Measurements from ENCODE around the gene BBC3. TPM values are rescaled to one million over a fixed set of nuclear protein-coding genes. Genes with fewer than 3 reads are reported as not detected.
A peak's percentile ranks its signal among the peaks of the same experiment; 100 is the strongest.
"Not testable (repeated sequence)": the region's sequence is repeated elsewhere in the genome, so short reads cannot be mapped to it uniquely, and the experiment has no call there.

Gene BBC3
- total RNA-seq, 2 donors from 2014 or later: 18.9 to 32.9 TPM

- no peak for DNase-seq
- ATAC-seq: no peak
- intact Hi-C loops (cut with DNase I, micrococcal nuclease): no loop called here
These were observed 29.5 kb upstream of the BBC3 start for GRCh38 chr19:47260476-47260875.

DNA sequence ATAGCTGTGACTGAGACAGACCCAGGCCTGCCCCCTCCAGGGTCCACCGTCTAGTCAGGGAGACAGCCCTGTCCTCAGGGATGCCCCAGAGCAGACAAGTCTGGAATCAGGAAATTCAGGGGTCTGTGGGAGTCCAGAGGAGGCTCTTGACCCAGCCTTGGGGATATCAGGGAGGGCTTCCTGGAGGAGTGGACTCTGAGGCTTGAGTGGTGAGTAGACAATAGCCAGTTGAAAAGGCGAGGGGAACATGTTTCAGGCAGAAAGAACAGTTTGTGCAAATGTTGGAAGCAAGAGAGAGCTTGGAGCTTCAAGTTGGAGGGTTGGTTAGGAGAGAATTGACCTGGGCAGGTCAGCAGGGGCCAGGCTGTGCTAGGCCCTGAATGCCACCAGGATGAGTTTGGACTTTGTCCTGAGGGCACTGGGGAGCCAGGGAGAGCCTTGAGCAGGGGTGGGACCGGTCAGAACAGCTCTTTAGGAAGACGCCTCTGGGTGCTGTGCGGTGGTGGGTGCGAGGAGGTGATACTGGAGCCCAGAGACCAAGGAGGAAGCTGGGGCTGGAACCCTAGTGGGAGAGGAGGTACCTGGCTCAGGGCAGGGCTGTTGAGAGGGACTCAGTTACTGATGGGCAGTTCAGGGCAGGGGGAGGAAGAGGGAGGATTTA, 28.0 kb upstream of the BBC3 start:
- DNase-seq (no peak), ATAC-seq (no peak)

GRCh38 chr19:47258434-47258833, 27.4 kb upstream of the BBC3 start:
- intact Hi-C loops (cut with DNase I, micrococcal nuclease): no loop called here
- ATAC-seq: no peak
- no peak for DNase-seq

More for the DNA sequence above, 28.0 kb upstream of the BBC3 start:
- intact Hi-C loops (cut with DNase I, micrococcal nuclease): no loop called here

GRCh38 chr19:47257411-47258169, 26.6 kb upstream of the BBC3 start:
- intact Hi-C loops (cut with DNase I, micrococcal nuclease): no loop called here
- DNase-seq: peak in 1 of 2 donors; percentile 49
- peak; percentile 26 for ATAC-seq

DNA sequence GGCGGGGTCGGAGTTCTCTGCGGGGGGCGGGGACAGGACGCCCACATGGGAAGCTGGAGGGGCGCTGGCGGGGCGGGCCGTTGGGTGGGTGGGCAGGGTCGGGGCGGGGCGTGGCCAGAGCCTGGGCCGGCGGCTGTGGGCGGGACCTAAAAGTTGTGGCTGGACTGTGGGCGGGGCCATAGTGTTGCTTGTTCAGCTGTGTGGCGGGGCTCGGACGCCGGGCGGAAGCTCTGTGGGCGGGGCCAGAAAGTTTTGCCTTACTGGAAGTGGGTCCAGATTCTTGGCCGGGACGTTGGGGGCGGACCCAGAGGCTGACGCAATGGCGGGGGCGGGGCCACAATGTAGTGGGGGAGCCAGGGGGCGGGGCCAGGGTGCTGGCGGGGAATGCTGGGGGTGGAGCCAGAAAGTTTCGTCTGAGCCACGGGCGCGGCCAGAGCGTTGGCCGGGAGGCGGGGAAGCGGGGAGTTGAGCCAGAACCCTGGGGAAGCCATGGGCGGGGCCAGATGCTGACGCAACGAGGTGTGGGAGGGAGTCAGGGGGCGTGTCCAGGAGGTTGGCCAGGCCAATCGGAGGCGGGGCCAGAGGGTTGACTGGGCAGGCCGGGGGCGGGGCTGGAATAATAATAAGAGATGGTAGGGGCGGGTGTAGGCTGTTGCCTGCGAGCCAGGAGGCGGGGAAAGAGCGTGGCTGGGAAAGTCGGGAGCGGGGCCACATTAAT, 25.9 kb upstream of the BBC3 start:
- peak; percentile 100 for DNase-seq
- ATAC-seq: peak; percentile 74
- intact Hi-C loops (cut with DNase I, micrococcal nuclease): no loop called here

GRCh38 chr19:47255879-47256692, 25.1 kb upstream of the BBC3 start, which contains the start of gene CCDC9:
Gene CCDC9 (plus strand): TSS chr19:47256525. CDS start chr19:47258401, 1,876 bp downstream.
- peak; percentile 54 for ATAC-seq
- intact Hi-C loops (cut with DNase I, micrococcal nuclease): no loop called here
- peak; percentile 96 to 97 for DNase-seq

- intact Hi-C loops (cut with DNase I, micrococcal nuclease): no loop called here
- DNase-seq: no peak
- no peak for ATAC-seq
These were observed 23.0 kb upstream of the BBC3 start for GRCh38 chr19:47253970-47254369.

DNA sequence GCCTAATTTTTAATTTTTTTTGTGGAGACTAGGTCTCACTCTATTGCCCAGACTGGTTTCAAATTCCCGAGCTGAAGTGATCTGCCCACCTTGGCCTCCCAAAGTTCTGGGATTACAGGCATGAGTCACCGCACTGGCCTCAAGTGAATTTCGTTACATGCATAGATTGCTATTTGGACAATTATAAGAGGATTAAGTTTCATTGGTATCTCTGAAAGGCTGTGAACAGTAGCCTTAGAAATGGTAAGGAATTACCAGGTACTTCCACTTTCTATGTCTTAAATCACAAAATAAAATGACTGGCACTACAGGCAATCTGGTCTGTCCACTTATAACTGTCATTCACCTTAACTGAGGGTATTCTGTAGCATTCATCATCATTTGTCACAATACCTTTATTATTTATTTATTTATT, 22.5 kb upstream of the BBC3 start:
- no peak for ATAC-seq
- no peak for DNase-seq
- intact Hi-C loops (cut with DNase I, micrococcal nuclease): no loop called here

- ATAC-seq; DNase-seq; intact Hi-C loops (cut with DNase I, micrococcal nuclease): not testable (repeated sequence)
These were observed 22.0 kb upstream of the BBC3 start for GRCh38 chr19:47253016-47253415.

GRCh38 chr19:47247308-47247990, 16.4 kb upstream of the BBC3 start:
- ATAC-seq: no peak
- intact Hi-C loops (cut with DNase I, micrococcal nuclease): loop anchor here (5.0 to 10.0 kb wide), 3 partner anchors 40 to 103 kb away; no protein-coding TSS in a partner anchor
- peak in 1 of 2 donors; percentile 83 for DNase-seq

DNA sequence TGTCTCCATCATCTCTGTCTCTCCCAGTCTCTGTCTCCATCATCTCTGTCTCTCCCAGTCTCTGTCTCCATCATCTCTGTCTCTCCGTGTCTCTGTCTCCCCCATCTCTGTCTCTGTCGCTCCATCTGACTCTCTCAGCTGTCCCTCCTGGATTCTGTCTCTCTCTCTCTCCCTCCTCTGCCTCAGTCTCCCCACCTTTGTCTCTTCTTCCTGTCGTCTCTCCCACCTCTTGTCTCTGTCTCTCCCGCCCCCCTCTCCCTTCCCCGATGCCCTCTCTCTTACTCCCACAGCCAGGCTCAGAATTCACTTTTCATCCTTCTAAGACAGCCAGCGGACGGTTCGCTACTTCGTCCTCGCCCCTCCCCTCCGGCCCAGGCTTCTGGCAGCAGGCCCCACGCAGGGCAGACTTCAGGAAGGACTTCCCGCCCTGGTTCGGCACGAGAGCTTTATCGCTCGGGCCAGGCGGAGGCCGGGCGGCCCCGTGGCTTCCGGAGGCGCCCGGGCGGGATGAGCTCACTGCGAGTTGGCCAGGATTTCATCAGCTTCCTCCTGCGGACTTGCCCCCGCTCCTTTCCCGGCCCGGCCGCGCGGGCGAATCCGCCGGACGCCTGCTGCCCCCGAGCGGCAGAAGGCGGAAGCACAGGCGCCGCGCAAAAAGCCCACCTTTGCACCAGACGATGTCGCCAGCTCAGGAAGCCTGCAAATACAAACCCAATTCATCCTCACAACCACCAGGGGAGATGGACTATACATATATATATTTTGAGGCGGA, 13.0 kb upstream of the BBC3 start:
- intact Hi-C loops (cut with DNase I, micrococcal nuclease): loop anchor here in 1 of 2 donors (10.0 kb wide), 1 partner anchor 99 kb away; no protein-coding TSS in a partner anchor
- DNase-seq (peak; percentile 89 to 93), ATAC-seq (peak; percentile 88)

GRCh38 chr19:47243364-47243775, 12.4 kb upstream of the BBC3 start:
- intact Hi-C loops (cut with DNase I, micrococcal nuclease): loop anchor here in 1 of 2 donors (10.0 kb wide), 1 partner anchor 99 kb away; no protein-coding TSS in a partner anchor
- DNase-seq: no peak

DNA sequence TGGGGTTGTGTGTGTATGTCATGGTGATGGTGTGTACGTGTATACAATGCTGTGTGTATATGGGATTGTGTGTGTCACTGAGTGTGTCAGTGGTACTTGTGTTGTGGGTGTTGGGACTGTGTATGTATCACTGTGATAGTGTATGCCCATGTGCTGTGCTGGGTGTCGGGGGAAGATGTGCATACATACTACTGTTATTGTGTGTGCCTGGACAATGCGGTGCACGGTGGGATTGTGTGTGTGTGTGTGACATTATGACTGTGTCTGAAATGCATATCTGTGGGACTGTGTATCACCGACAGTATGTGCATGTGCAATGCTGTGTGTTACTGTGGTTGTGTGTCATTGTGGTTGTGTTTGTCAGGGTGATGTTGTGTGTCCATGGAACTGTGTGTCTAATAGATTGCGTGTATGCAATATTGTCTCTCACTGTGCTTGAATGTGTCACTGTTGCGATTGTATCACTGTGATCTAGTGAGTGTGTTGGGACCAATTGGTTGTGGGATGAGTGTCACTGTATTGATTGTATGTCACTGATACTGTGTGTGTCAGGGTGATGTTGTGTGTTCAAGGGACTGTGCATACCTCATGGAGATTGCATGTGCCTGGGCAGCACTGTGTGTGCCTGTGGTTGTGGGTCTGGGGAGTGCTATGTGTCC, 11.0 kb upstream of the BBC3 start:
- no peak for ATAC-seq
- DNase-seq: no peak
- intact Hi-C loops (cut with DNase I, micrococcal nuclease): loop anchor here in 1 of 2 donors (10.0 kb wide), 1 partner anchor 97 kb away; no protein-coding TSS in a partner anchor

More at GRCh38 chr19:47243364-47243775, 12.4 kb upstream of the BBC3 start:
- no peak for ATAC-seq

DNA sequence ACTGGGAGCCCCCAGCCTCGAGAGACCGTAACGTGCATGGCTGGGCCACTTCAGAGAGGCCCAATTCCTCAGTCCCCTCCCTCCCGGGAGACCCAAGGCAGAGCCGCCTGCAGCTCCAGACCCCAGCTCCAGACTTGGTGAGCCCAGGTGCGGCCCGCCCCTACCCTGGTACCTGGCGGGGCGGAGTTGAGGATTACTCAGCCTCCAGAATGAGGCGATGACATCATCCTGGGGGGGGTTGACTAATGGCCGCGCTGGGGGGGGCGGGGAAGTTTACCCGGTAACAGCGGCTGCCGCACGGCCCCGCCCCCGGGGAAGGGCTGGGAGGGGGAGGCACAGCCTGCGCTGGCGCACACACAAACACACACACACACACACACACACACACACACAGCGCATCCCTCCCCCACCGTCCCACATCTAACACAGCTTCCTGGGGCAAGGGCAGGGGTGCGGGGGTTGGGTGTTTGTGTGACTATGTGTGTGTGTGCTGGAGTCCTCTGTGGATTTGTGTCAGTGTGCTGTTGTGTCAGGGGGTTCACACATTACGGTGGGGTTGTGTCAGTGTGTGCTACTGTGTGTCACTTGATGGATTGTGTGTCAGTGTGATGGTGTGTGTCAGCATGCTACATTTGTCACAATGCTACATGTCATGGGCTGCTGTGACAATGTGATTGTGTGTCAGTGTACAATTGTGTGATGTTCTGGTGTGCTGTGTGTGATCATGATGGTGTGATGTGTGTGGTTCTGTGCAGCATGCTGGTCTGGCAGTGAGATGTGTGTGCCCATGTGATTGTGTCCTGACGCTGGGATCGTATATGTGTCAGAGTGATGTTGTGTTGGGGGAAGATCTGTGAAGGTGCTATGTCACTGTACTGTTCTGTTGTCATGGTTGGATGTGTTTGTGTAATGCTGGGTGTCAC, 10.3 kb upstream of the BBC3 start:
- ATAC-seq (peak; percentile 64), DNase-seq (peak; percentile 83 to 90)
- intact Hi-C loops (cut with DNase I, micrococcal nuclease): loop anchor here in 1 of 2 donors (10.0 kb wide), 1 partner anchor 96 kb away; no protein-coding TSS in a partner anchor

DNA sequence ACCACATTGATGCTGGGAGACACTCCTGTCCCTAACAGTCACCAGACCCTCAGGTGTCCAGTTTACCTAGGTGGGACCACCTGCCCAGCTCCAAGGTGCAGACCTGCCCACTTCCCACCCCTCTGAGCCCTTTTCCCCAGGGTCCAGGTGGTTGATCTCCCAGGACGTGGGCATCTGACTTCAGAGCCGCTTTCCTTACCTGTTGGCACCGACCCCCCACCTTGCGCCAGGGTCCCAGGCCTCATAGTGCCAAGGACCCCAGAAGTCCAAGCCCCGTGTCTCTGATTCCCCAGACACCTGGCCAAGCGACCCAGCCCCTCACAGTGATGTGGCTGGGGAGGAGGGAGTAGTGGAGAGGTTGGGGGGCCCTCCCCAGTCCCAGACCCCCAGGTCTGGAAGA, 9.6 kb upstream of the BBC3 start:
- no peak for DNase-seq
- no peak for ATAC-seq
- intact Hi-C loops (cut with DNase I, micrococcal nuclease): loop anchor here in 1 of 2 donors (10.0 kb wide), 1 partner anchor 96 kb away; no protein-coding TSS in a partner anchor

All from left colon (tissue), 2 donors.